A673 (cell line): ENCODE data around the gene EZR. TPM values are rescaled to one million over a fixed set of nuclear protein-coding genes. Genes with fewer than 3 reads are reported as not detected.

ENCODE experiments used
- BruUV-seq: library from RNA; stranded (reverse); fragments of 400-500 nt; replicated peaks from 2 replicates; lab custom pipeline; 2021; lab: Mats Ljungman, UMichigan
- CTCF ChIA-PET: fragments of 300-600 bp; sonication (Branson Sonifier 250); formaldehyde crosslinking; loops from one replicate; lab custom pipeline; 2022; ENCODE audit warnings: antibody characterized with exemption; lab: Charles Lee
- POLR2A ChIA-PET: fragments of 300-600 bp; sonication (Branson Sonifier 250); formaldehyde crosslinking; loops from one replicate; lab custom pipeline; 2022; ENCODE audit warnings: antibody characterized with exemption; ENCODE audit not compliant: low non-redundant PET; lab: Charles Lee
- DNase-seq: peaks from one replicate; pipeline ENCODE4 v3.0.0-alpha.2; 2015; ENCODE audit warnings: low spot score
- H3K27ac ChIP-seq: fragments of 200-600 bp; sonication (generic); 2 replicates; pipeline ENCODE4 v1.5.1; 2016; ENCODE audit warnings: mixed run types, low read depth, mild to moderate bottlenecking, mixed read lengths, antibody characterized with exemption, low read length; ENCODE audit not compliant: poor library complexity, severe bottlenecking
- H3K27me3 ChIP-seq: fragments of 200-600 bp; sonication (generic); replicated peaks from 2 replicates; pipeline ENCODE4 v1.6.1; 2017; ENCODE audit warnings: mixed run types, low read depth, mild to moderate bottlenecking, mixed read lengths, antibody characterized with exemption, low read length; ENCODE audit not compliant: insufficient read depth, poor library complexity
- H3K36me3 ChIP-seq: fragments of 200-600 bp; sonication (generic); 2 replicates; pipeline ENCODE4 v1.6.1; 2016; ENCODE audit warnings: mixed run types, mild to moderate bottlenecking, mixed read lengths, antibody characterized with exemption, low read length; ENCODE audit not compliant: insufficient read depth, poor library complexity, severe bottlenecking
- H3K4me1 ChIP-seq: fragments of 200-600 bp; sonication (generic); 2 replicates; pipeline ENCODE4 v1.6.1; 2017; ENCODE audit warnings: mixed run types, mild to moderate bottlenecking, mixed read lengths, antibody characterized with exemption, low read length; ENCODE audit not compliant: insufficient read depth, poor library complexity, severe bottlenecking
- H3K4me3 ChIP-seq: fragments of 200-600 bp; sonication (generic); 2 replicates; pipeline ENCODE4 v1.5.1; 2016; ENCODE audit warnings: low read depth, mixed run types, mild to moderate bottlenecking, mixed read lengths, low read length; ENCODE audit not compliant: poor library complexity, severe bottlenecking
- H3K9me3 ChIP-seq: fragments of 200-600 bp; sonication (generic); 2 replicates; pipeline ENCODE4 v1.6.1; 2016; ENCODE audit warnings: mixed run types, low read depth, mild to moderate bottlenecking, mixed read lengths, antibody characterized with exemption, low read length; ENCODE audit not compliant: poor library complexity, severe bottlenecking
- EZH2 ChIP-seq: fragments of 200-600 bp; sonication (generic); IDR thresholded peaks from 2 replicates; pipeline ENCODE4 v1.6.1; 2017; ENCODE audit warnings: borderline replicate concordance, low read depth, mild to moderate bottlenecking, mixed read lengths, antibody characterized with exemption, low read length; ENCODE audit not compliant: poor library complexity, severe bottlenecking
- intact Hi-C: fragments of 100-400 bp; cut with micrococcal nuclease; formaldehyde crosslinking; loops from one replicate; pipeline ENCODE4 v1.10.0; 2022; ENCODE audit not compliant: unreplicated experiment
- total RNA-seq: library from RNA; stranded (reverse); gene quantifications from 2 replicates; pipeline ENCODE4 v1.2.3, GENCODE V29; 2021
- TF ChIP-seq, protein P1 (sequence below): fragments of 300-800, 200-600 bp; sonication (generic); conservative IDR thresholded peaks from 2 replicates; pipeline ENCODE4 v1.5.1; 2017; ENCODE audit warnings: low read depth, mild to moderate bottlenecking, antibody characterized with exemption, low read length, moderate library complexity, mixed read lengths

The EZR gene
- total RNA-seq, 1 experiment from 2014 or later = 144 TPM

DNA sequence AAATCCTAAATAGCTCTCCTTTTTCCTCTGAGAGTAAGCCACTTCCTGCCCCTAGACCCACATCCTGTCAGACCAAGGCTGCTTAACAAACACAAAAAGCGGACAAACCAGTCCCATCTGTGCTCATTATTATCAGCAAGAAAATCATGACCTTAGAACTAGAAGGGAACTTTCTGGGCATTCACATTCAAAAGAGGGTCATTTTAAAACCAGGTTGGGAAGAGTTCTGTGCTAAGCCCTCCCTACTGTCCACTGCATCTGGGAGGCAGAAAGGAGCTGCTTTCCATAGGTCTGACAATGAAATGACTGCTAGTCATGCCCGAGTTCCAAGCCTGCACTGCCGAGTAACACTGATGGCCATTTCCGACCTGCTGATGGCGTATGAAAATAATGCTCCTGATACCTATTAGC lies 15.4 kb downstream of the EZR start:
- peaks cover 52% of the 10 kb centered on the region for H3K4me1 ChIP-seq
- H3K27ac ChIP-seq = peak overlapping the region; percentile 64
- ChIA-PET POLR2A (no interaction called here), CTCF (interaction anchor here (0.6 kb wide), 1 partner anchor 29 kb away, joined by 7 read pairs; no protein-coding TSS in a partner anchor)
- H3K27me3 ChIP-seq = no peaks in the 10 kb centered on the region
- no peak overlapping the region for H3K4me3 ChIP-seq
- peak; percentile 39 for DNase-seq
- TF ChIP-seq EZH2 = no peak
- TF ChIP-seq, protein P1, sequence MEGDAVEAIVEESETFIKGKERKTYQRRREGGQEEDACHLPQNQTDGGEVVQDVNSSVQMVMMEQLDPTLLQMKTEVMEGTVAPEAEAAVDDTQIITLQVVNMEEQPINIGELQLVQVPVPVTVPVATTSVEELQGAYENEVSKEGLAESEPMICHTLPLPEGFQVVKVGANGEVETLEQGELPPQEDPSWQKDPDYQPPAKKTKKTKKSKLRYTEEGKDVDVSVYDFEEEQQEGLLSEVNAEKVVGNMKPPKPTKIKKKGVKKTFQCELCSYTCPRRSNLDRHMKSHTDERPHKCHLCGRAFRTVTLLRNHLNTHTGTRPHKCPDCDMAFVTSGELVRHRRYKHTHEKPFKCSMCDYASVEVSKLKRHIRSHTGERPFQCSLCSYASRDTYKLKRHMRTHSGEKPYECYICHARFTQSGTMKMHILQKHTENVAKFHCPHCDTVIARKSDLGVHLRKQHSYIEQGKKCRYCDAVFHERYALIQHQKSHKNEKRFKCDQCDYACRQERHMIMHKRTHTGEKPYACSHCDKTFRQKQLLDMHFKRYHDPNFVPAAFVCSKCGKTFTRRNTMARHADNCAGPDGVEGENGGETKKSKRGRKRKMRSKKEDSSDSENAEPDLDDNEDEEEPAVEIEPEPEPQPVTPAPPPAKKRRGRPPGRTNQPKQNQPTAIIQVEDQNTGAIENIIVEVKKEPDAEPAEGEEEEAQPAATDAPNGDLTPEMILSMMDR = no peak
- intact Hi-C loops = no loop called here
- BruUV-seq = no TSS peak
- no peaks in the 10 kb centered on the region for H3K36me3 ChIP-seq
- no peaks in the 10 kb centered on the region for H3K9me3 ChIP-seq

DNA sequence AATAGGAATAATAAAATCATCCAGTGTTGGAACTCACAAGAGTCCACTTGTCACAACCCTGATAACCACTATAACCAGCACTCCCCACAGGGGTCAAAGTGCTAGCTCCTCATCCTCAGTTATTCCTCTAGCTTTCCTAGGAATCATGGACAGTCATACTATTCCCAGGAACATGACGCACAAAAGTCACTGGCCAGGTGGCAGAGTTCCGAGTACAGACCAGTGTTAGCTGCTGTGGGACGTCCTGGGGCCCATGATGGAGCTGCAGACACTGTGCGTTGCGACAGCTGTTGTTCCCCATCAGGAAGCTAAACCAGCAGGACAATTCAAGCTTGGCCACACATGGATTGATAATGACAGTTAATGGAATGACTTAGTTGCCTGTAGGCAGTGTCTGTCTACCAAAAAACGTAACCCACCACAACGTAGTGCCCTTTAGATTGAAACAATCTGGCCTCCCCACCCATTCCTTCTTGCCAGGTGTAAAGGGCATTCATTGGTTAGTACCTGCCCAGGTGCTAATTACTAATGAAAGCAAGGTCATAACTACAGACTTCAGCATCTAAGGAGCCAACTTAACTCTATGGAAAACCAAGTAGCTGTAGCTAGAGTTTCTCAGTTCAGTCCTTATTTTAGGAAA lies 17.4 kb downstream of the EZR start:
- Histone ChIP-seq H3K27me3 (no peaks in the 10 kb centered on the region), H3K36me3 (no peaks in the 10 kb centered on the region), H3K4me1 (peaks cover 66% of the 10 kb centered on the region), H3K9me3 (no peaks in the 10 kb centered on the region), H3K27ac (no peak overlapping the region), H3K4me3 (no peak overlapping the region)
- TF ChIP-seq, protein P1 = no peak
- TF ChIP-seq EZH2 = no peak
- ChIA-PET CTCF (no interaction called here), POLR2A (no interaction called here)
- no TSS peak for BruUV-seq
- intact Hi-C loops = no loop called here
- DNase-seq = peak; percentile 44

DNA sequence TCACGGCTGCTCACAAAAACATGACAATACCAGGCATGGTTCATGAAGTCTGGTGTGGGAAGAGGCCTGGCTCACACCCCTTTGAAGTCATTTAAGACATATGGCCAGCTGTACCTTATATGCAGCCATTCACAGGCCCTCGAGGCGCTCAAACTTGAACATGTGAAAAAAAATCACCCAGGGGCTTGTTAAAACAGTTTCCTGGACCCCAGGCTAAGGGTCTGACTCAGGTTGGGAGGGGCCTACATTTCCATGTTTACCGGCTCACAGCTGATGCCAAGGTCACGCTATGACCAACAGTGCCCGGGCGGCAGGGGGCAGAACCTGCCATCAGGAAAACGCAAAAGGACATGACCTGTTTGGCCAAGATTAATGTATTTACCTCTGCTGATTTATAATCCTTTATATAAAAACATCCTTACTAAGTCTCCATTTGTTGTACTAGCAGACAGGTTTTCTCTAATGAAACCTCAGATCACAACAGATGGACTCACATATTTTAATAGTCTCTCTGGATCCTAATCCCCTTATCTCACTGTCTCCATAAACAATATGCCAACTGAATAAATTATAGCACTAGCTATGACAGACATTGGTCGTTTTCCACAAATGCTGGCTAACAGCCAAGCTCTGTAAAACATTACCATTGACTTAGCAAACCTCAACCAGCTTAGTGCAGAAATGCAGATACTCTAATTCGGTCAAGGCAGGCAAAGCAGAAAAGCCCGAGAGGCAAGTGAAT lies 19.9 kb downstream of the EZR start:
- CTCF ChIA-PET = interaction anchor here (0.6 kb wide), 1 partner anchor 7 kb away, joined by 4 read pairs; no protein-coding TSS in a partner anchor
- Histone ChIP-seq H3K9me3 (no peaks in the 10 kb centered on the region), H3K27me3 (no peaks in the 10 kb centered on the region), H3K27ac (peak overlapping the region; percentile 31), H3K4me3 (no peak overlapping the region), H3K4me1 (peaks cover 59% of the 10 kb centered on the region), H3K36me3 (no peaks in the 10 kb centered on the region)
- TF ChIP-seq, protein P1 = no peak
- TF ChIP-seq EZH2 = no peak
- peak; percentile 95 for DNase-seq
- POLR2A ChIA-PET = interaction anchor here (0.7 kb wide), 1 partner anchor 28 kb away, joined by 3 read pairs; no protein-coding TSS in a partner anchor
- intact Hi-C loops = no loop called here
- BruUV-seq = TSS peak; percentile 15
